GM12878 (cell line): ENCODE data around the gene SLC52A3. TPM values are rescaled to one million over a fixed set of nuclear protein-coding genes. Genes with fewer than 3 reads are reported as not detected.

Experiments used
- ATAC-seq: fragments of 200-7000 bp; cut with Tn5 transposase; 3 replicates; pipeline ENCODE4 v1.9.1; 2020; ENCODE audit warnings: mild to moderate bottlenecking, moderate library complexity
- BruUV-seq: library from RNA; stranded (reverse); fragments of 400-500 nt; replicated peaks from 2 replicates; lab custom pipeline; 2021; lab: Mats Ljungman, UMichigan
- CTCF ChIA-PET: fragments of 300-600 bp; sonication (Branson Sonifier 250); formaldehyde crosslinking; extraction: SDS; loops from one replicate; lab custom pipeline; 2021; ENCODE audit warnings: inconsistent platforms; lab: Yijun Ruan, JAX
- POLR2A ChIA-PET: fragments of 350-600 bp; formaldehyde crosslinking; extraction: SDS; loops from one replicate; lab custom pipeline; 2021; ENCODE audit warnings: inconsistent platforms; lab: Charles Lee
- RAD21 ChIA-PET: fragments of 300-600 bp; sonication (Branson Sonifier 250); formaldehyde crosslinking; loops from one replicate; lab custom pipeline; 2023; ENCODE audit warnings: antibody characterized with exemption; ENCODE audit not compliant: unreplicated experiment; lab: Charles Lee
- SMC1A ChIA-PET: fragments of 300-600 bp; sonication (Branson Sonifier 250); formaldehyde crosslinking; loops from one replicate; lab custom pipeline; 2023; ENCODE audit not compliant: unreplicated experiment, uncharacterized antibody; lab: Charles Lee
- DNase-seq: peaks from one replicate; pipeline ENCODE4 v3.0.0-alpha.2; 2011; ENCODE audit warnings: low read depth, low spot score
- FAIRE-seq: peaks from 3 replicates; lab custom pipeline; 2011; peaks lifted over from hg19 to GRCh38; lab: Jason Lieb, UNC
- H2AFZ ChIP-seq: 2 replicates; pipeline ENCODE4 v1.6.0; 2011; ENCODE audit warnings: low read depth, low read length, control low read depth; ENCODE audit not compliant: control insufficient read depth
- H3K27ac ChIP-seq: 2 replicates; pipeline ENCODE4 v1.5.1; 2011; ENCODE audit warnings: control low read depth; ENCODE audit not compliant: control insufficient read depth, insufficient read depth
- H3K27me3 ChIP-seq, 2 experiments: replicated peaks in 1 of 2; 2 replicates each; pipeline versions ENCODE4 v1.6.0 to v1.6.1; 2011; ENCODE audit warnings: low read length in 1 of 2; ENCODE audit not compliant: control insufficient read depth in 2 of 2, insufficient read depth in 2 of 2
- H3K36me3 ChIP-seq, 2 experiments: 2 replicates each; pipeline ENCODE4 v1.5.1; 2011; ENCODE audit warnings: low read length in 1 of 2; ENCODE audit not compliant: control insufficient read depth in 2 of 2, insufficient read depth in 2 of 2
- H3K4me1 ChIP-seq: 2 replicates; pipeline ENCODE4 v1.6.1; 2011; ENCODE audit warnings: mild to moderate bottlenecking, low read length, moderate library complexity, mixed read lengths; ENCODE audit not compliant: control insufficient read depth, insufficient read depth
- H3K4me2 ChIP-seq: 2 replicates; pipeline ENCODE4 v1.6.0; 2011; ENCODE audit warnings: control low read depth; ENCODE audit not compliant: control insufficient read depth, insufficient read depth
- H3K4me3 ChIP-seq: fragments of 200-600 bp; sonication (generic); 2 replicates; pipeline ENCODE4 v1.5.1; 2016
- H3K79me2 ChIP-seq: 2 replicates; pipeline ENCODE4 v1.6.0; 2011; ENCODE audit warnings: low read length; ENCODE audit not compliant: control insufficient read depth, insufficient read depth
- H3K9ac ChIP-seq: 2 replicates; pipeline ENCODE4 v1.8.0; 2011; ENCODE audit warnings: low read length, control low read depth, mixed read lengths; ENCODE audit not compliant: control insufficient read depth, insufficient read depth
- H3K9me3 ChIP-seq: replicated peaks from 3 replicates; pipeline ENCODE4 v1.5.1; 2011; ENCODE audit warnings: mild to moderate bottlenecking, low read length; ENCODE audit not compliant: control insufficient read depth, insufficient read depth
- H4K20me1 ChIP-seq: 2 replicates; pipeline ENCODE4 v1.6.0; 2011; ENCODE audit not compliant: control insufficient read depth, insufficient read depth
- DPF2 ChIP-seq: fragments of 450-650 bp; IDR thresholded peaks from 2 replicates; pipeline ENCODE4 v1.6.1; 2017; ENCODE audit warnings: mild to moderate bottlenecking
- EED ChIP-seq: sonication (generic); IDR thresholded peaks from 2 replicates; pipeline ENCODE4 v1.6.1; 2016; ENCODE audit warnings: antibody characterized with exemption, low read depth
- SMAD1 ChIP-seq: fragments of 450-650 bp; IDR thresholded peaks from 2 replicates; pipeline ENCODE4 v1.6.1; 2018; ENCODE audit warnings: mild to moderate bottlenecking, low read depth; ENCODE audit not compliant: partially characterized antibody
- ZNF622 ChIP-seq: fragments of 450-650 bp; IDR thresholded peaks from 2 replicates; pipeline ENCODE4 v1.6.1; 2017; ENCODE audit warnings: mild to moderate bottlenecking, inconsistent platforms
- WGBS: methylation state at CpG from one replicate; pipeline ENCODE4 v1.1.6; 2016; ENCODE audit warnings: low lambda C conversion rate; ENCODE audit not compliant: insufficient replicate concordance, insufficient coverage; ENCODE audit errors: missing lambda C conversion rate; 5-methylcytosine and 5-hydroxymethylcytosine counted together
- in situ Hi-C: fragments of 300-500 bp; cut with MboI; formaldehyde crosslinking; loops from 9 replicates; pipeline ENCODE4 v1.14.3; 2018; ENCODE audit warnings: mixed read lengths
- intact Hi-C: fragments of 100-400 bp; cut with micrococcal nuclease; formaldehyde crosslinking; loops from one replicate; pipeline ENCODE4 v1.14.2; 2022; ENCODE audit not compliant: unreplicated experiment
- polyA plus RNA-seq, 11 experiments: library from polyadenylated mRNA; depleted of rRNA in 4 of 11; unstranded in 6 of 11; stranded (reverse) in 5 of 11; fragments of >200 nt; fragmentation: Nextera tagmentation in 4 of 11; fragmentation: Illumina TruSeq in 1 of 11; extraction: Ambion mirVana in 4 of 11; extraction: Trizol in 1 of 11; gene quantifications; 1 replicate in 1 of 11; 2 replicates in 10 of 11; pipeline versions ENCODE4 v1.2.1 to v1.2.3, GENCODE V29; 2011 to 2016; ENCODE audit warnings: inconsistent platforms in 2 of 11, missing spikeins in 2 of 11, low read depth in 1 of 11
- total RNA-seq, 4 experiments: library from RNA; depleted of rRNA in 3 of 4; stranded (reverse); fragments of >200 nt in 3 of 4; fragmentation: Illumina TruSeq in 1 of 4; extraction: Trizol in 1 of 4; gene quantifications; 2 replicates each; pipeline versions ENCODE4 v1.2.1 to v1.2.3, GENCODE V29; 2013 to 2021
- TF ChIP-seq, protein P1 (sequence below): fragments of 450-650 bp; IDR thresholded peaks from 2 replicates; pipeline ENCODE4 v1.6.1; 2016; ENCODE audit warnings: mild to moderate bottlenecking, moderate library complexity, borderline replicate concordance

The SLC52A3 gene
- total and polyA plus RNA-seq, 10 of the 15 experiments (the other 5 are each of a cell fraction or from before 2014, with no cell fraction given): not detected

DNA sequence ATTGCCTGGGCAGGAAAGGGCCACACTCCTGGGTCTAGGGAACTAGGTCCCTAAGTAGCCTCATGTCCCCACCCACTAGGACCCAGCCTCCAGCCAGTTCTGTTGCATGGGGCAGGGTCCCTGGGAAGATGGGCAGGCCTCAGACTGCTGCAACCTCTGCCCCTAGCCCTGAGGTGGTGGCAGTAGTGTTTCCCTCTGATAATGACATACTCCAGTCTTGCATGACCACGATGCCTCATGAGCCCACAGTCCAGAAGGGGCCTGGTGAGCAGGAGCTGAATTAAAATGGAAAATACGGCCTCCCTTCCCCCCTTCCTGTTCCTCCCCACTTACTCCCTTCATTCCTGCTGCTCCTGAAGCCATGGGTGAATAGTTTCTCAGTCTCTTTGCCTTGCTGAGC is 56.7 kb downstream of the SLC52A3 start:
- H4K20me1 ChIP-seq: no peaks in the 10 kb centered on the region
- FAIRE-seq (no peak), DNase-seq (no peak), ATAC-seq (no peak)
- CTCF ChIA-PET: no interaction called here
- H3K36me3 ChIP-seq: no peaks in the 10 kb centered on the region
- H3K27me3 ChIP-seq: no peaks in the 10 kb centered on the region; a peak in 1 of 4 replicates
- H2AFZ ChIP-seq: no peak overlapping the region
- no peak overlapping the region for H3K4me3 ChIP-seq
- no TSS peak for BruUV-seq
- TF ChIP-seq, protein P1, sequence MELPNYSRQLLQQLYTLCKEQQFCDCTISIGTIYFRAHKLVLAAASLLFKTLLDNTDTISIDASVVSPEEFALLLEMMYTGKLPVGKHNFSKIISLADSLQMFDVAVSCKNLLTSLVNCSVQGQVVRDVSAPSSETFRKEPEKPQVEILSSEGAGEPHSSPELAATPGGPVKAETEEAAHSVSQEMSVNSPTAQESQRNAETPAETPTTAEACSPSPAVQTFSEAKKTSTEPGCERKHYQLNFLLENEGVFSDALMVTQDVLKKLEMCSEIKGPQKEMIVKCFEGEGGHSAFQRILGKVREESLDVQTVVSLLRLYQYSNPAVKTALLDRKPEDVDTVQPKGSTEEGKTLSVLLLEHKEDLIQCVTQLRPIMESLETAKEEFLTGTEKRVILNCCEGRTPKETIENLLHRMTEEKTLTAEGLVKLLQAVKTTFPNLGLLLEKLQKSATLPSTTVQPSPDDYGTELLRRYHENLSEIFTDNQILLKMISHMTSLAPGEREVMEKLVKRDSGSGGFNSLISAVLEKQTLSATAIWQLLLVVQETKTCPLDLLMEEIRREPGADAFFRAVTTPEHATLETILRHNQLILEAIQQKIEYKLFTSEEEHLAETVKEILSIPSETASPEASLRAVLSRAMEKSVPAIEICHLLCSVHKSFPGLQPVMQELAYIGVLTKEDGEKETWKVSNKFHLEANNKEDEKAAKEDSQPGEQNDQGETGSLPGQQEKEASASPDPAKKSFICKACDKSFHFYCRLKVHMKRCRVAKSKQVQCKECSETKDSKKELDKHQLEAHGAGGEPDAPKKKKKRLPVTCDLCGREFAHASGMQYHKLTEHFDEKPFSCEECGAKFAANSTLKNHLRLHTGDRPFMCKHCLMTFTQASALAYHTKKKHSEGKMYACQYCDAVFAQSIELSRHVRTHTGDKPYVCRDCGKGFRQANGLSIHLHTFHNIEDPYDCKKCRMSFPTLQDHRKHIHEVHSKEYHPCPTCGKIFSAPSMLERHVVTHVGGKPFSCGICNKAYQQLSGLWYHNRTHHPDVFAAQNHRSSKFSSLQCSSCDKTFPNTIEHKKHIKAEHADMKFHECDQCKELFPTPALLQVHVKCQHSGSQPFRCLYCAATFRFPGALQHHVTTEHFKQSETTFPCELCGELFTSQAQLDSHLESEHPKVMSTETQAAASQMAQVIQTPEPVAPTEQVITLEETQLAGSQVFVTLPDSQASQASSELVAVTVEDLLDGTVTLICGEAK: no peak
- TF ChIP-seq SMAD1: no peak
- TF ChIP-seq ZNF622: no peak
- no peak for TF ChIP-seq DPF2
- no peak for TF ChIP-seq EED
- RAD21 ChIA-PET: no interaction called here
- no peaks in the 10 kb centered on the region for H3K4me1 ChIP-seq
- SMC1A ChIA-PET: no interaction called here
- intact Hi-C loops (no loop called here), in situ Hi-C loops (no loop called here)
- H3K4me2 ChIP-seq: no peak overlapping the region
- no peak overlapping the region for H3K27ac ChIP-seq
- no peaks in the 10 kb centered on the region for H3K79me2 ChIP-seq
- WGBS: 5% methylated on average over 2 of the region's 2 CpGs
- POLR2A ChIA-PET: no interaction called here
- no peaks in the 10 kb centered on the region; the same call in 2 of the 3 replicates for H3K9me3 ChIP-seq
- H3K9ac ChIP-seq: no peak overlapping the region
